Hepatocyte (in vitro differentiated cells): ENCODE results near the gene RBM15B.

ENCODE experiments used
- EZH2 ChIP-seq: fragments of 200-600 bp; sonication (generic); IDR thresholded peaks from 2 replicates; pipeline ENCODE4 v1.6.1; 2016; ENCODE audit warnings: antibody characterized with exemption, mild to moderate bottlenecking, borderline replicate concordance
- EZH2phosphoT487 ChIP-seq: fragments of 200-600 bp; sonication (generic); IDR thresholded peaks from one replicate; pipeline ENCODE4 v1.6.1; 2018; ENCODE audit warnings: antibody characterized with exemption, mild to moderate bottlenecking, low read depth, moderate library complexity; ENCODE audit not compliant: unreplicated experiment, severe bottlenecking
- TF ChIP-seq, protein P1 (sequence below): fragments of 200-600 bp; sonication (generic); IDR thresholded peaks from 2 replicates; pipeline ENCODE4 v1.5.1; 2016; ENCODE audit warnings: antibody characterized with exemption, mild to moderate bottlenecking; ENCODE audit not compliant: poor library complexity

DNA sequence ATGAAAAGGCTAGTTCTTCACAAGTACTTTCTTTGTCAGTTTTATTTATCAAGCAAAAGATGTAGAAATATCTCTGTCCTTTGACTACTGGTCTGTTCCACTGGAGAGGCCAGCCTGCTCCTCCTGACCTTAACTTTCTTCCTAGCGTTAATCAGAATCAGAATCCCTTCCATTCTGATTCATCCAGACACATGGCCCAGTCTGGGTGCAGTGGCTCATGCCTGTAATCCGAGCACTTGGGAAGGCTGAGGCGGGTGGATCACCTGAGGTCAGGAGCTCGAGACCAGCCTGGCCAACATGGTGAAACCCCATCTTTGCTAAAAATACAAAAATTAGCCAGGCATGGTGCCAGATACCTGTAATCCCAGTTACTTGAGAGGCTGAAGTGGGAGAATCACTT lies 38.0 kb upstream of the RBM15B start:
- TF ChIP-seq, protein P1, sequence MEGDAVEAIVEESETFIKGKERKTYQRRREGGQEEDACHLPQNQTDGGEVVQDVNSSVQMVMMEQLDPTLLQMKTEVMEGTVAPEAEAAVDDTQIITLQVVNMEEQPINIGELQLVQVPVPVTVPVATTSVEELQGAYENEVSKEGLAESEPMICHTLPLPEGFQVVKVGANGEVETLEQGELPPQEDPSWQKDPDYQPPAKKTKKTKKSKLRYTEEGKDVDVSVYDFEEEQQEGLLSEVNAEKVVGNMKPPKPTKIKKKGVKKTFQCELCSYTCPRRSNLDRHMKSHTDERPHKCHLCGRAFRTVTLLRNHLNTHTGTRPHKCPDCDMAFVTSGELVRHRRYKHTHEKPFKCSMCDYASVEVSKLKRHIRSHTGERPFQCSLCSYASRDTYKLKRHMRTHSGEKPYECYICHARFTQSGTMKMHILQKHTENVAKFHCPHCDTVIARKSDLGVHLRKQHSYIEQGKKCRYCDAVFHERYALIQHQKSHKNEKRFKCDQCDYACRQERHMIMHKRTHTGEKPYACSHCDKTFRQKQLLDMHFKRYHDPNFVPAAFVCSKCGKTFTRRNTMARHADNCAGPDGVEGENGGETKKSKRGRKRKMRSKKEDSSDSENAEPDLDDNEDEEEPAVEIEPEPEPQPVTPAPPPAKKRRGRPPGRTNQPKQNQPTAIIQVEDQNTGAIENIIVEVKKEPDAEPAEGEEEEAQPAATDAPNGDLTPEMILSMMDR = no peak
- TF ChIP-seq EZH2phosphoT487 (no peak), EZH2 (no peak)
